ENCODE data around the gene LDLRAD4. TPM values are rescaled to one million over a fixed set of nuclear protein-coding genes. Genes with fewer than 3 reads are reported as not detected.

LDLRAD4 gene
- total RNA-seq, 4 donors from 2014 or later = 20.4 to 40.4 (median 35.3) TPM

DNA sequence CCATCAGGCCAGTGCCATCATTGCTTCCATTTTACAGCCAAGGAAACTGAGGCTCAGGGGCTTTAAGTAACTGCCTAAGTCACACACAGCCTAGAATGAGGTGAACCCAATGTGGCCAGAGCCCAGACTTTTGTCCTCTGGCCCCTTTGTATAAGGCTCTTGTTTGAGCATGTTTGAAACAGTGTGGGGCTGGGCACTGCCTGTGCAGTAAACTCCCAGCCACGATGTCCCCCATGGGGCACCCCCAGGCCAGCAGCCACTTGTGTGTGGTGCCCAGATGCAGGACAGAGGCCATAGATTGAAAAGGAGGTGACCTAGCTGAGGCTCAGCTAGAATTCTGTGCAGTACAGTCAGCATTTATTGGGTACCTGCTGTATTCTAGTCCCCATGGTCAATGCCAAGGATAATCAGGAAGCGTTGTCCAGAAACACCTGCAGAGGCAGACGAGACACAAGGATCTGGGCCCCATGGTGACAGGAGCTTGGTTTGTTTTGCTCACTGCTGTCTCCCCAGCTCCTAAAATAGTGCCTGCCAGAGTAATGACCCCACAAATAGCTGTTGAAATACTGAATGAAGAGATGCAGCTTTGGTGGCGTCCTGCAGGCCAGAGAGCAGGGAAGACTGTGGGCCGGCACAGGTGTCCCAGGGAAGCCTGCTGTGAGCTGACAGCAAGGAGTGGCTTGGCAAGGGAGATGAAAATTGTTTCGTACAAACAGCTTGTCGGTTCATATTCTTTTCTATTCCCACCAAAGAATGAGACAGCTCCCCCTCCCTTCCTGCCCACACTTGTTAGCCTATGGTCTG, 160.7 kb downstream of the LDLRAD4 start:
- WGBS = 47% methylated on average over 5 of the region's 7 CpGs
- H3K4me3 ChIP-seq = no peak overlapping the region
- H3K27me3 ChIP-seq = no peaks in the 10 kb centered on the region
- peaks cover 66 to 79% (median 71%) of the 10 kb centered on the region in 4 donors for H3K4me1 ChIP-seq
- H3K27ac ChIP-seq (replicated peaks in 1 of 4) = peak overlapping the region; percentile 70 to 86 (median 84)
- no peaks in the 10 kb centered on the region for H3K9me3 ChIP-seq
- TF ChIP-seq POLR2A (IDR thresholded peaks at IDR 0.05; ENCODE audit: low read depth) = no peak
- TF ChIP-seq POLR2AphosphoS5 (IDR thresholded peaks at IDR 0.05) = no peak
- TF ChIP-seq EP300 (IDR thresholded peaks at IDR 0.05) = no peak
- TF ChIP-seq, protein P1, sequence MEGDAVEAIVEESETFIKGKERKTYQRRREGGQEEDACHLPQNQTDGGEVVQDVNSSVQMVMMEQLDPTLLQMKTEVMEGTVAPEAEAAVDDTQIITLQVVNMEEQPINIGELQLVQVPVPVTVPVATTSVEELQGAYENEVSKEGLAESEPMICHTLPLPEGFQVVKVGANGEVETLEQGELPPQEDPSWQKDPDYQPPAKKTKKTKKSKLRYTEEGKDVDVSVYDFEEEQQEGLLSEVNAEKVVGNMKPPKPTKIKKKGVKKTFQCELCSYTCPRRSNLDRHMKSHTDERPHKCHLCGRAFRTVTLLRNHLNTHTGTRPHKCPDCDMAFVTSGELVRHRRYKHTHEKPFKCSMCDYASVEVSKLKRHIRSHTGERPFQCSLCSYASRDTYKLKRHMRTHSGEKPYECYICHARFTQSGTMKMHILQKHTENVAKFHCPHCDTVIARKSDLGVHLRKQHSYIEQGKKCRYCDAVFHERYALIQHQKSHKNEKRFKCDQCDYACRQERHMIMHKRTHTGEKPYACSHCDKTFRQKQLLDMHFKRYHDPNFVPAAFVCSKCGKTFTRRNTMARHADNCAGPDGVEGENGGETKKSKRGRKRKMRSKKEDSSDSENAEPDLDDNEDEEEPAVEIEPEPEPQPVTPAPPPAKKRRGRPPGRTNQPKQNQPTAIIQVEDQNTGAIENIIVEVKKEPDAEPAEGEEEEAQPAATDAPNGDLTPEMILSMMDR (IDR thresholded peaks at IDR 0.05) = no peak
- DNase-seq (ENCODE audit: extremely low spot score) = no peak
- H3K36me3 ChIP-seq = no peaks in the 10 kb centered on the region
- intact Hi-C loops (cut with DNase I) = loop anchor here (5.0 kb wide), 1 partner anchor 117 kb away; no protein-coding TSS in a partner anchor

DNA sequence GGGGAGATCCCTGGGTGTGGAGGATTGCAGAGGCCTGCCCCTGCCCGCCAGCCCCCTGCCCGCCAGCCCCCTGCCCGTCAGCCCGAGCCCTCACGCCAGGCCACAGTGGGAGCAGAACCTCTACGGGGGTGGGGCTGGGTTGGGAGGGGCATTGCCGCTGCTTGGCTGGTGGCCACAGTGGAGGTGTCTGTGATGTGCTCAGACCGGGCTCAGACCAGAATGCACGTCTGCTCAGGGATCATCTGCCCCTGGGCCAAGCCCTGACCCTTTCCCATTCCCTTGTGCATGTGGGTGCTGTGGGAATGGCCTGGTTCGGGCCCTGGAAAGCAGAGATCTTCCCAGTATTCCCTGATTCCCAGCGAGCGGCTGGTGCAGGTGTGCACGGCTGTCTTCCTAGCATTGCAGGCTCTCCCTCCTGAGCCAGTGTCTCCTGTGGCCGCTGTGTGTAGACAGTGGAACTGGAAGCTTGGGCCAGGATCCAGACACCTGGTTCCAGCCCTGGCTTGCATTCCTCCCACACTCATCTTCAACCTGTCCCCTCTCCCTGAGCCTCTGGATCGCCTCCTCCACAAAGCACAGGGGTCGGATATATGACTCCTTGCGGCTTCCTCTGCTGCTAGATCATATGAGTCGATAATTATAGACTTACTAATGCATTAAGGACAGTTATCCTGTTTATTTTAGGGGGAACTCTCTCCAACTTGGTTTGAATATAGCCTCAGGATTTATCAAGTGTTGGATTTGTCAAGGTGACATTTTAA, 161.6 kb downstream of the LDLRAD4 start:
- 59% methylated on average over 10 of the region's 18 CpGs for WGBS
- intact Hi-C loops (cut with DNase I) = loop anchor here (5.0 kb wide), 1 partner anchor 118 kb away; no protein-coding TSS in a partner anchor
- Histone ChIP-seq H3K4me3 (no peak overlapping the region), H3K27ac (replicated peaks in 1 of 4) (peak overlapping the region; percentile 70 to 86 (median 84)), H3K27me3 (no peaks in the 10 kb centered on the region), H3K4me1 (peaks cover 58 to 70% (median 64%) of the 10 kb centered on the region in 4 donors), H3K36me3 (no peaks in the 10 kb centered on the region), H3K9me3 (no peaks in the 10 kb centered on the region)
- no peak for DNase-seq (ENCODE audit: extremely low spot score)
- TF ChIP-seq POLR2A (IDR thresholded peaks at IDR 0.05; ENCODE audit: low read depth) = no peak
- TF ChIP-seq, protein P1 (IDR thresholded peaks at IDR 0.05) = no peak
- no peak for TF ChIP-seq EP300 (IDR thresholded peaks at IDR 0.05)

DNA sequence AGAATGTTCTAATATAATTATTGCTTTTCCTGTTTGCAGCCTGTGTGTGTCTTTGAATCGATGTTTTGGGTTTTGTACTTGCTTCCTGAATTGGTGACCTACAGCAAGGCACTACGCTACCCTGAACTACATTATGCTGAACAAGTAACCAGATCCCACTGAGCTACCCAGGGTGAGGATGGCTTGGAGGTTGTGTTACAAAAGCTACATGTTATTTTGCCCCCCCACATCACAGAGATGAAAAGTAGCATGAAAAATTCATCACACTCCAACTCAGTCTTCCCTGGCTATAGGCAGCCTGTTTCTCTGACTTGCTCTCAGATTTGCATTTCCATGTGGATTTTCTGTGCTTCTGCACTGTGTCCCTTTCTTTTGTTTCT, 162.1 kb downstream of the LDLRAD4 start:
- no peak for DNase-seq (ENCODE audit: extremely low spot score)
- no peak for TF ChIP-seq POLR2A (IDR thresholded peaks at IDR 0.05; ENCODE audit: low read depth)
- no peak for TF ChIP-seq EP300 (IDR thresholded peaks at IDR 0.05)
- H3K4me1 ChIP-seq = peaks cover 53 to 65% (median 60%) of the 10 kb centered on the region in 4 donors
- no peaks in the 10 kb centered on the region for H3K9me3 ChIP-seq
- H3K27me3 ChIP-seq = no peaks in the 10 kb centered on the region
- H3K36me3 ChIP-seq = no peaks in the 10 kb centered on the region
- H3K27ac ChIP-seq (replicated peaks in 1 of 4) = peak overlapping the region; percentile 70 to 86 (median 84)
- 59% methylated on average over 2 of the region's 2 CpGs for WGBS
- no peak overlapping the region for H3K4me3 ChIP-seq
- intact Hi-C loops (cut with DNase I) = no loop called here

DNA sequence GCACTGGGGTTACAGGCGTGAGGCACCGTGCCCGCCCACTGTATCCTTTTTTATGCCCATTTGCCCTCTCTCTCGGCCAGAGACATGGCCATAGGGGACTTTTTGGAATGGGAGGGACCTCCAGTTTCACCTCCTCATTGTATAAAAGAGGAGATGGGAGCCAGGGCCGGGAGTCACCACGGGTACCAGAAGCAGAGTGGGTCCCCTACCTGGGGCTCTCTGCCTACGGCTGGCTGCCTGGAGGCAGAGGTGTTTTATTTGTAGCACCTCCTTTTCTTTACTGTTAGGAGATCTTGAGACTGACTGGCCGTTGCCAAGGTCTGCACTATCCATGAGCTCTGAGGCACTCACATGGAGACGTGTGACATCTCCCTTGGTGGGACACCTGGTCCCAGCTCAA, 162.8 kb downstream of the LDLRAD4 start:
- H3K27me3 ChIP-seq = no peaks in the 10 kb centered on the region
- DNase-seq (ENCODE audit: extremely low spot score) = no peak
- H3K4me3 ChIP-seq = peak overlapping the region in 2 of 4 donors; percentile 41 to 45
- no peaks in the 10 kb centered on the region for H3K36me3 ChIP-seq
- intact Hi-C loops (cut with DNase I) = no loop called here
- TF ChIP-seq POLR2A (IDR thresholded peaks at IDR 0.05; ENCODE audit: low read depth) = no peak
- TF ChIP-seq, protein P1 (IDR thresholded peaks at IDR 0.05) = no peak
- no peak for TF ChIP-seq EP300 (IDR thresholded peaks at IDR 0.05)
- no peak for TF ChIP-seq POLR2AphosphoS5 (IDR thresholded peaks at IDR 0.05)
- H3K9me3 ChIP-seq = no peaks in the 10 kb centered on the region
- 88% methylated on average over 9 of the region's 9 CpGs for WGBS
- peak overlapping the region; percentile 70 to 86 (median 84) for H3K27ac ChIP-seq (replicated peaks in 1 of 4)
- H3K4me1 ChIP-seq = peaks cover 50 to 60% (median 55%) of the 10 kb centered on the region in 4 donors

DNA sequence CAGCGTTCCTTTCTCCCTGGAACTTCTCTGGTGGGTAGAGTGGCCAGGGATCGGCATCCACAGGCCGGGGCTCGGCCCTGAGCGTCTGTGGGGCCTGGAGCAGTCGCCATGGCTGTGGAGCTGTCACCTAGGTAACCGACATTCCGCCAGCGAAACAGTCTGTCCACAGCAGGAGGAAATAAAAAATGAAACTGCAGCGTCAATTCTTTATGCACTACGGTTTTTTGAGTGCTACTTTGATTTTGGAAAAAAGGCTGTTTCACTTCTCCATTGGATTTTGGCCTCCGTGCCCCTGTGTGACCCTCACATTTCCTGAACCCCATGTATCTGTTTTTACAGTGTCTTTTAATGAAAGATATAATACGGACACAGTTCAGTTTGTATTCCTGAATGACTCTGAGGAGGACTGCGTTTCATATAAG, 163.4 kb downstream of the LDLRAD4 start:
- Histone ChIP-seq H3K27me3 (no peaks in the 10 kb centered on the region), H3K4me3 (peak overlapping the region; percentile 41 to 49 (median 44)), H3K4me1 (peaks cover 52 to 62% (median 57%) of the 10 kb centered on the region in 4 donors), H3K36me3 (no peaks in the 10 kb centered on the region), H3K9me3 (no peaks in the 10 kb centered on the region), H3K27ac (replicated peaks in 1 of 4) (peak overlapping the region; percentile 70 to 86 (median 84))
- 4% methylated on average over 13 of the region's 14 CpGs for WGBS
- no peak for TF ChIP-seq EP300 (IDR thresholded peaks at IDR 0.05)
- TF ChIP-seq, protein P1 (IDR thresholded peaks at IDR 0.05) = no peak
- peak in 1 of 2 donors; percentile 29 for TF ChIP-seq POLR2AphosphoS5 (IDR thresholded peaks at IDR 0.05)
- DNase-seq (ENCODE audit: extremely low spot score) = no peak
- intact Hi-C loops (cut with DNase I) = no loop called here
